ENCODE measurements around the gene TTLL1.

The TTLL1 gene

DNA sequence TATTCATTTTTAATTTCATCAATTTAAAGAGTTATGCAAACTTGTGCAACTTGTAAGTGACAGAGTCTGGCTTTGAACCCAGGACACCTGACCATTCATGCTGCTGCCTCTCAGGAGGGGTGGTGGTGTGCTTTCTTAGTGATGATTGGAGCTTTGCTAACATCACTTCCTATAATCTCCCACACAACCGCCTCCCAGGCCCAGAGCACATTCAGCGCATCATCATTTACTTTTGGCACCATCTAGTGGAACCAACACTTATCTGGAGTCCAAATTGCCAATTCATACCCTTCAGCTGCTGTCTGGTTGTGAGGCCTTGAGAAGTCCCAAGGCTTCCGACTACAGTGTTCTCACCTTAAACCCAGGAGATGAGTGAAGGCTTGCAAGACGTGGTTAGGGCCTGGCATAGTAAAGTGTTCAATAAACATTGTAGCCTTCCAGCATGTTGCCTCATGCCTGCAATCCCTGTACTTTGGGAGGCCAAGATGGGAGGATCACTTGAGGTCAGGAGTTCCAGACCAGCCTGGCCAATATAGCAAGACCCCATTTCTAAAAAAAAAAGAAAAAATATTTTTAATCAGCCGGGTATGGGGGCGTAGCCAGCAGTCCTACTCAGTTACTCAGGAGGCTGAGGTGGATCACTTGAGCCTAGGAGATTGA, 1.1 kb upstream of the TTLL1 start:
- Histone ChIP-seq H3K4me1 (ENCODE audit: control insufficient read depth, insufficient read depth, low read length) (no peaks in the 10 kb centered on the region), H3K36me3 (ENCODE audit: control insufficient read depth, insufficient read depth, low read length, severe bottlenecking) (no peaks in the 10 kb centered on the region), H3K27me3 (replicated peaks; ENCODE audit: control insufficient read depth, insufficient read depth, low read length) (no peaks in the 10 kb centered on the region), H3K4me3 (ENCODE audit: low read length) (no peak overlapping the region), H3K9me3 (ENCODE audit: control insufficient read depth, low read length) (no peaks in the 10 kb centered on the region), H3K9ac (ENCODE audit: low read length) (peak overlapping the region; percentile 51)
- peak; percentile 64 for DNase-seq (ENCODE audit: low read depth)

DNA sequence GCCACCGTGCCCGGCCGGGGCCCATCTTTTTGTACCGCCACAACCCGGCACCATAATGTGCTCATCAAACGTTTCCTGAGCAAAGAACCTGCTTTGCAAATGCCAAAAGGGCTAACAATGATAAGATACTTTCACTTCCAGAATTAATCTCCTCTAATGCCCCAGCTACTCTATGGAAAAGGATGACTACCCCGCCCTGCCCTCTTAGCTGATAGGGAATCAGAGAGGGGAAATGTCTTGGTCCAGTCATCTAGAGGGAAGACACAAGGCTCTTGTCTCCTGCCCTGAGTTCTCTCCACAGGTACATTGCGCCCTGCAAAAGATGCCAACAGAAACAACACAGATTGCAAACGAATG, 586 bp downstream of the TTLL1 start:
- no peak for DNase-seq (ENCODE audit: low read depth)

DNA sequence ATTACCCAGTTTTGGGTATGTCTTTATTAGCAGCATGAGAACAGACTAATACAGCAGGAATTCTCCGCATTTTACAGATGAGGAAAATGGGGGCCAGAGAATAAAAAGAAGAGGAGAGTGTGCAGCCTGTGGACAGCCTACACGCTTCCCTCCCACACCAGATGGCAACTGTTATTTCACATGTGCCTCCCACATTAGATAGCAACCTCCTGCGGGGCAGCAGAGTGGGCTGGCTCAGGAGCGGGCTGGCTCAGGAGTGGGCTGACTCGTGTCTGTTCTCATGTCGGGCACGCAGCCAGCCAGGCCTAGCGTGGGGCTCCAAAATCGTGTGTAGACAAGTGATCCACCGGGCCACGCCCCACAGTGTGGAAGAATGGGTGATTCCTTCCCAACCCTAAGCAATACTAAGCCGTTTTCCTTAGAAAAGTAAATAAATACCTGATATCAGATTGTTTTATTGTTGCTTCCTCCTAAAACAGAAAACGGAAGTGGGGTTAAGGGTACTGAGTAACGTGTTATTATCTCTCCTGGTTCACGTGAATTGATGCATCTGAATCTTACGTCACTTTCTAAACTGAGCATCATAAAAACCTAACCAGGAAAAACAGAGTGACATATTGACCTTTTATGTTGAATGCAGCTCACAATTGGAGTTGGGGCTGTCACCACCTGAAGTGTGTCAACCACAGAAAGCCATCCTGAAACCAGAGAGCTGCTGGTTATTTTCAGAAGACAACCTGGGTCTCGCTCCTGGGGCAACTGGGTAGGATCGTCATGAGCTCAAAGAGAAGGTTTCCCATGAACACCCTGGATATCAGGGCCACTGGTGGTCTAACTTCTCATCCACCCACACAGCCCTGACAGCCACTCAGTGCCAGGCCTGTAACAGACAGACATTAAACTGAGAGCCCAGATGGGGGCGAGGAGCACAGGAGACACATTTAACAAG, 3.3 kb downstream of the TTLL1 start:
- Histone ChIP-seq H3K9me3 (ENCODE audit: control insufficient read depth, low read length) (no peaks in the 10 kb centered on the region), H3K4me3 (ENCODE audit: low read length) (no peak overlapping the region), H3K4me1 (ENCODE audit: control insufficient read depth, insufficient read depth, low read length) (no peaks in the 10 kb centered on the region), H3K27me3 (replicated peaks; ENCODE audit: control insufficient read depth, insufficient read depth, low read length) (no peaks in the 10 kb centered on the region), H3K9ac (ENCODE audit: low read length) (no peak overlapping the region), H3K36me3 (ENCODE audit: control insufficient read depth, insufficient read depth, low read length, severe bottlenecking) (no peaks in the 10 kb centered on the region)
- no peak for DNase-seq (ENCODE audit: low read depth)

More for the DNA sequence above, 586 bp downstream of the TTLL1 start:
- Histone ChIP-seq H3K4me1 (ENCODE audit: control insufficient read depth, insufficient read depth, low read length) (no peaks in the 10 kb centered on the region), H3K9ac (ENCODE audit: low read length) (peak overlapping the region; percentile 82), H3K9me3 (ENCODE audit: control insufficient read depth, low read length) (no peaks in the 10 kb centered on the region), H3K36me3 (ENCODE audit: control insufficient read depth, insufficient read depth, low read length, severe bottlenecking) (no peaks in the 10 kb centered on the region), H3K27me3 (replicated peaks; ENCODE audit: control insufficient read depth, insufficient read depth, low read length) (no peaks in the 10 kb centered on the region), H3K4me3 (ENCODE audit: low read length) (peak overlapping the region; percentile 82)

DNA sequence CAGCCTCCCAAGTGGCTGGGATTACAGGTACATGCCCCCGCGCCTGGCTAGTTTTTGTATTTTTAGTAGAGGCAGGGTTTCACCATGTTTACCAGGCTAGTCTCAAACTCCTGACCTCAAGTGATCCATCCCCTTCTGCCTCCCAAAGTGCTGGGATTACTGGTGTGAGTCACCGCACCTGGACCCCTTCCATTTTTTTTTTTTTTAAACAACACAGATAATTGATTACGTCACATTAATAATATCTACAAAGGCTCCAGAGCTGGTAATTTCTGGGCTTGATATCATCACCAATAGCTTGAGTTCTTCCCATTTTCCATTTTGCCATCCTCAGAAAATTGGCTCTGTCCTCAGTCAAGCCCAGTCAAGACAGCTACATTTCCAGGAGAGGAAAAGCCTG, 7.2 kb downstream of the TTLL1 start:
- H3K27me3 ChIP-seq (replicated peaks; ENCODE audit: control insufficient read depth, insufficient read depth, low read length): no peaks in the 10 kb centered on the region
- no peak overlapping the region for H3K9ac ChIP-seq (ENCODE audit: low read length)
- H3K4me3 ChIP-seq (ENCODE audit: low read length): no peak overlapping the region
- no peaks in the 10 kb centered on the region for H3K9me3 ChIP-seq (ENCODE audit: control insufficient read depth, low read length)
- H3K36me3 ChIP-seq (ENCODE audit: control insufficient read depth, insufficient read depth, low read length, severe bottlenecking): no peaks in the 10 kb centered on the region
- no peaks in the 10 kb centered on the region for H3K4me1 ChIP-seq (ENCODE audit: control insufficient read depth, insufficient read depth, low read length)
- DNase-seq (ENCODE audit: low read depth): no peak

DNA sequence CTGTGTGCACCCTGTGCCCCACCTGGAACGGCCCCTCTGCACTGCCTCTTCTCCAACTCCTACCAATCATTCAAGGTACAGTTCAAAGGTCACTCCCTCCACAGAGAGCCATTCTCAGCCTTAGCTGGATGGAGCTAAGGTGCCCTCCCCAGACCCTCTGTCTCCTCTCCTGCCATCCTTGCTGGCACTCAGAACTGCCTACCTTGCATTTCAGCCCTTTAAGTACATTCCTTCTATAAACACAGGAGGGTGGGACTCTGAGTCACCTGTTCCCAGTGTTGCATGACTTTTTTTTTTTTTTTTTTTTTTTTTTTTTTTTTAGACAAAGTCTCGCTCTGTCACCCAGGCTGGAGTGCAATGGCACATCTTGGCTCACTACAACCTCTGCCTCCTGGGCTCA, 8.6 kb downstream of the TTLL1 start:
- Histone ChIP-seq H3K9me3 (ENCODE audit: control insufficient read depth, low read length) (no peaks in the 10 kb centered on the region), H3K9ac (ENCODE audit: low read length) (no peak overlapping the region), H3K36me3 (ENCODE audit: control insufficient read depth, insufficient read depth, low read length, severe bottlenecking) (no peaks in the 10 kb centered on the region)

DNA sequence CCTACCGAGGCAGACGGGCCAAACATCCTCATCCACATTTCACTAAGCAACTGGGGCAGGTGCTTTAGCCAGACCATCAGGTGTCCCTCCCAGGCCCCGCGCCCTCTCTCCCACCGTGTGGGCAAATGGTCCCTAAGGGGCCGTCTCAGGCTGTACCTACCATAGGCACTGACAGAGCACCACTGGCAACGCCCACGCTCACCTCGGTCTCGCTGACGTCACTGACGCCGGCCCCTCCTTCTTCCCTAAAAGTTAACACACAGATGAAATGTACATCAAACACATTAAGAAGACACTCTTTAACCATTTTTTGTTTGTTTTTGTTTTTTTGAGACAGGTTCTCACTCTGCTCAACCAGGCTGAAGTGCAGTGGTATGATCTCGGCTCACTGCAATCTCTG, 9.4 kb downstream of the TTLL1 start:
- H3K9ac ChIP-seq (ENCODE audit: low read length): no peak overlapping the region
- no peak overlapping the region for H3K4me3 ChIP-seq (ENCODE audit: low read length)
- H3K36me3 ChIP-seq (ENCODE audit: control insufficient read depth, insufficient read depth, low read length, severe bottlenecking): no peaks in the 10 kb centered on the region
- no peaks in the 10 kb centered on the region for H3K4me1 ChIP-seq (ENCODE audit: control insufficient read depth, insufficient read depth, low read length)
- no peaks in the 10 kb centered on the region for H3K27me3 ChIP-seq (replicated peaks; ENCODE audit: control insufficient read depth, insufficient read depth, low read length)
- no peak for DNase-seq (ENCODE audit: low read depth)
- H3K9me3 ChIP-seq (ENCODE audit: control insufficient read depth, low read length): no peaks in the 10 kb centered on the region

More for the DNA sequence above, 8.6 kb downstream of the TTLL1 start:
- Histone ChIP-seq H3K4me3 (ENCODE audit: low read length) (no peak overlapping the region), H3K27me3 (replicated peaks; ENCODE audit: control insufficient read depth, insufficient read depth, low read length) (no peaks in the 10 kb centered on the region), H3K4me1 (ENCODE audit: control insufficient read depth, insufficient read depth, low read length) (no peaks in the 10 kb centered on the region)
- DNase-seq (ENCODE audit: low read depth): no peak

DNA sequence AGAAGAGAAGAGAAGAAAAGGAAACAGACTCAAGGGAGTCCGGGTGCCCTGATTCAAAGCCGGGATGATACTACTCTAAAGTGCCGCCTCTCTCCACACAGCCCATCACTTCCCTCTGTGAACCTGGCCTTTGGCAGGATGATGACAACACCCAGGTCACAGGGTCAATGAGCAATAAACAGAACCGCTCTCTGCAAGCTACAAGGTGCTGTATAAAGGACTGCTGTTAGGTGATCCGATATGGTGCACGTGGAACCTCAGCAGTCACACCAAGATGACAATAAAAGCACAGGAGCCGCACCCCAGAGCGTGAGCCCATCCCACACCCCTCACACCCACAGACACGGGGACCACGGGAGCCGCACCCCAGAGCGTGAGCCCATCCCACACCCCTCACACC, 10.7 kb downstream of the TTLL1 start:
- Histone ChIP-seq H3K36me3 (ENCODE audit: control insufficient read depth, insufficient read depth, low read length, severe bottlenecking) (no peaks in the 10 kb centered on the region), H3K4me3 (ENCODE audit: low read length) (no peak overlapping the region), H3K4me1 (ENCODE audit: control insufficient read depth, insufficient read depth, low read length) (no peaks in the 10 kb centered on the region), H3K9me3 (ENCODE audit: control insufficient read depth, low read length) (no peaks in the 10 kb centered on the region), H3K27me3 (replicated peaks; ENCODE audit: control insufficient read depth, insufficient read depth, low read length) (no peaks in the 10 kb centered on the region), H3K9ac (ENCODE audit: low read length) (no peak overlapping the region)
- no peak for DNase-seq (ENCODE audit: low read depth)

DNA sequence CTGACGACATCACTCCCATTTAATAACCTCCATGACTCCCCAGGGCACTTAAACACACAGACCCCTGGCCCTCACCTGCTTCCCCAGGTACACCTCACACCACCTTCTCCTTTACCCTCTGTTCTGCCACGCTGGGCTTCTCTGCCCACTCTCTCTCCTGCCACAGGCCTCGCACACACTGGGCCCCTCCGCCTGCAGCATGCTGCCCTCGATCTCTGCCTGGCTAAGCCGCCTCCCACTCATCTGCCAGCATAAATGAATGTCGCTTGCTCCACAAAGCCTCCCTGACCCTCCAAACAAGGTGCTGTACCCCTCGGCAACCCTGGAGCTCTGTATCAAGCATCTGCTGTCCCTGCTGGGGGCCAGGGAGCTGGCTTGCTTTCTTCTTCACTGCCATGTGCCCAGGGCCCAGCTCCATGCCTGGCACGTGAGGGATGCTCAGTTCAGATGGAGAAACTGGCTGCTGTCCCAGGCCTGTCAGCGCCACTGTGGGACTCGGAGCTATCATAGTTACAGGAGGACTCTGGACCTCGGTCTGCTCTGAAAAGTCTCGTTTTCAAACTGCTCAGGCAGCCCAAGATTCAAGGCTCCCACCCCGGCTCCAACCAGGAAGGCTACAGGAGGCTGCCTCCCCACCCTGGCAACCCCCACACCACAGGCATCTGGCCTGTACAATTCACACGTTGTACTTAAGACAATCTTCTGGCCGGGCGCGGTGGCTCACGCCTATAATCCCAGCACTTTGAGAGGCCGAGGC, 11.9 kb downstream of the TTLL1 start:
- Histone ChIP-seq H3K4me3 (ENCODE audit: low read length) (no peak overlapping the region), H3K9me3 (ENCODE audit: control insufficient read depth, low read length) (no peaks in the 10 kb centered on the region), H3K27me3 (replicated peaks; ENCODE audit: control insufficient read depth, insufficient read depth, low read length) (no peaks in the 10 kb centered on the region), H3K36me3 (ENCODE audit: control insufficient read depth, insufficient read depth, low read length, severe bottlenecking) (peaks cover 2% of the 10 kb centered on the region), H3K9ac (ENCODE audit: low read length) (no peak overlapping the region), H3K4me1 (ENCODE audit: control insufficient read depth, insufficient read depth, low read length) (no peaks in the 10 kb centered on the region)
- DNase-seq (ENCODE audit: low read depth): no peak

DNA sequence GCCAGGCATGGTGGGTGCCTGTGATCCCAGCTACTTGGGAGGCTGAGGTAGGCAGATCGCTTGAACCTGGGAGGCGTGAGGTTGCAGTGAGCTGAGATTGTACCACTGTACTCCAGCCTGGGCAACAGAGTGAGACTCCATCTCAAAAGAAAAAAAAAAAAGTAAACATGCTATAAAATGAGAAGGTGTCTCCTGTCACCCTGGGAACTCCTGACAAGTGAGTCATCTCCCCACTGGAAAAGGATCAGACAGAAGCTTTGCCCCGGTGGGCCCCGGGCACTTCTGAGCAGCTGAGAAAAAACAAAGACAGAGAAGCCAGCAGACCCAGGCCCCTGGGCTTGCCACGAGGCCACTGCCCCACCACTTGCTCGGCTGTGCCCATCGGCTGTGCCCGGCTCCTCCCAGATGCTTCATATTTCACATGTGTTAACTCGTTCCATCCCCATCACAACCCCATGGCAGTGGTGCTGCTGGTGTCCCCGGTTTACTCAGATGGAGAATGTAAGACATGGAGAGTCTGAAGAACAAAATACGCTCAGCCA, 22.3 kb downstream of the TTLL1 start:
- Histone ChIP-seq H3K9ac (ENCODE audit: low read length) (no peak overlapping the region), H3K9me3 (ENCODE audit: control insufficient read depth, low read length) (no peaks in the 10 kb centered on the region), H3K4me1 (ENCODE audit: control insufficient read depth, insufficient read depth, low read length) (no peaks in the 10 kb centered on the region), H3K4me3 (ENCODE audit: low read length) (no peak overlapping the region), H3K36me3 (ENCODE audit: control insufficient read depth, insufficient read depth, low read length, severe bottlenecking) (peaks cover 23% of the 10 kb centered on the region), H3K27me3 (replicated peaks; ENCODE audit: control insufficient read depth, insufficient read depth, low read length) (no peaks in the 10 kb centered on the region)
- peak; percentile 59 for DNase-seq (ENCODE audit: low read depth)

DNA sequence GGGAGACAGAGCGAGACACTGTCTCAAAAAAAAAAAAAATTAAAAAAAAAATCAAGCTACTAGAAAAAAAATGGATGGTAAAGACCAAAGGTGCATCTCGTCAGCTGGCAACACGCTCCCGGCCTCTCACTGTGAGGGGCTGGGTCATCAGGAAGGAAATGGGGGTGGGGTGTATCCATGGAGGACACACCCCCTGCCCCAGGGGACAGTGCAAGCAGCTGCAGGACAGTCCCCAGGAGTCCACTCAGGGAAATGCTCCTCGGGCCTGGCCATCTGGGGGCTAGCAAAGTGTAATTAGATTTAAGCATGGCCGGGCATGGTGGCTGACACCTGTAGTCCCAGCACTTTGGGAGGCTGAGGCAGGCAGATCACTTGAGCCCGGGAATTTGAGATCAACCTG, 23.1 kb downstream of the TTLL1 start:
- Histone ChIP-seq H3K36me3 (ENCODE audit: control insufficient read depth, insufficient read depth, low read length, severe bottlenecking) (peaks cover 26% of the 10 kb centered on the region), H3K9ac (ENCODE audit: low read length) (no peak overlapping the region), H3K9me3 (ENCODE audit: control insufficient read depth, low read length) (no peaks in the 10 kb centered on the region), H3K27me3 (replicated peaks; ENCODE audit: control insufficient read depth, insufficient read depth, low read length) (no peaks in the 10 kb centered on the region), H3K4me3 (ENCODE audit: low read length) (no peak overlapping the region), H3K4me1 (ENCODE audit: control insufficient read depth, insufficient read depth, low read length) (no peaks in the 10 kb centered on the region)
- no peak for DNase-seq (ENCODE audit: low read depth)

DNA sequence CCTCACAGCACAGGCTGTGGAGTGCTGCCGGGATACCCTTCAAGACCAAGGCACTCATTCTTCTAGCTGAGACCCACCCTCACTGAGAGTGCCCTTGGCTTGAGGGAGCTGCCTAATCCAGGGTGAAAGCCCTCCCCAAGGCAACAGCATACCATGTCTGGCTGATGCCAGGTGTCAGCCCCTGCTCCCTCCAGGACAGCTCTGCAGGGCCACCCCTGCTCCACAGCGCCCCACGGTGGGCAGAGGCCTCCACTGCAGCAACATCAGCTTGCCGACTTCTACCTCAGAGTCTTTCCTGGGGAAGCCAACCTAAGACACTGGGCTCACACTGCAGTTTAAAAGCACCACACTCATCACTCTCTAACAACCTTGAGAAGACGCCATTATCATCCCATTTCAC, 29.0 kb downstream of the TTLL1 start:
- no peaks in the 10 kb centered on the region for H3K4me1 ChIP-seq (ENCODE audit: control insufficient read depth, insufficient read depth, low read length)
- DNase-seq (ENCODE audit: low read depth): peak; percentile 10

More for the DNA sequence above, 29.0 kb downstream of the TTLL1 start:
- Histone ChIP-seq H3K9ac (ENCODE audit: low read length) (no peak overlapping the region), H3K27me3 (replicated peaks; ENCODE audit: control insufficient read depth, insufficient read depth, low read length) (no peaks in the 10 kb centered on the region), H3K4me3 (ENCODE audit: low read length) (no peak overlapping the region), H3K9me3 (ENCODE audit: control insufficient read depth, low read length) (no peaks in the 10 kb centered on the region), H3K36me3 (ENCODE audit: control insufficient read depth, insufficient read depth, low read length, severe bottlenecking) (peaks cover 18% of the 10 kb centered on the region)

All from adipocyte (in vitro differentiated cells).